Measurements from ENCODE around the gene PLCG2. TPM values are rescaled to one million over a fixed set of nuclear protein-coding genes. Genes with fewer than 3 reads are reported as not detected.
A peak's percentile ranks its signal among the peaks of the same experiment; 100 is the strongest.

PLCG2 gene
- total and polyA plus RNA-seq, 2 donors from 2014 or later, result 50.7 to 55.6 TPM

GRCh38 chr16:81734632-81735434, 44.3 kb upstream of the PLCG2 start:
- DNase-seq (no peak), FAIRE-seq (no peak)
- Histone ChIP-seq H3K9ac (ENCODE audit: low read length in 3 of 3) (no peak overlapping the region), H3K4me1 (ENCODE audit: control insufficient read depth in 2 of 3, insufficient read depth in 2 of 3, low read depth in 1 of 3, low read length in 3 of 3) (peaks cover 0 to 10% (median 3%) of the 10 kb centered on the region in 3 donors), H3K36me3 (ENCODE audit: control insufficient read depth in 2 of 3, insufficient read depth in 3 of 3, low read length in 3 of 3) (no peaks in the 10 kb centered on the region), H3K4me3 (ENCODE audit: low read length in 3 of 3) (no peak overlapping the region), H3K27me3 (ENCODE audit: control insufficient read depth, insufficient read depth, low read length) (no peaks in the 10 kb centered on the region), H3K27ac (ENCODE audit: low read depth in 2 of 2, low read length in 2 of 2) (no peak overlapping the region), H3K9me3 (ENCODE audit: control insufficient read depth in 2 of 3, insufficient read depth in 1 of 3, low read length in 3 of 3) (no peaks in the 10 kb centered on the region)
- intact Hi-C loops (cut with DNase I), result no loop called here
- TF ChIP-seq, protein P1, sequence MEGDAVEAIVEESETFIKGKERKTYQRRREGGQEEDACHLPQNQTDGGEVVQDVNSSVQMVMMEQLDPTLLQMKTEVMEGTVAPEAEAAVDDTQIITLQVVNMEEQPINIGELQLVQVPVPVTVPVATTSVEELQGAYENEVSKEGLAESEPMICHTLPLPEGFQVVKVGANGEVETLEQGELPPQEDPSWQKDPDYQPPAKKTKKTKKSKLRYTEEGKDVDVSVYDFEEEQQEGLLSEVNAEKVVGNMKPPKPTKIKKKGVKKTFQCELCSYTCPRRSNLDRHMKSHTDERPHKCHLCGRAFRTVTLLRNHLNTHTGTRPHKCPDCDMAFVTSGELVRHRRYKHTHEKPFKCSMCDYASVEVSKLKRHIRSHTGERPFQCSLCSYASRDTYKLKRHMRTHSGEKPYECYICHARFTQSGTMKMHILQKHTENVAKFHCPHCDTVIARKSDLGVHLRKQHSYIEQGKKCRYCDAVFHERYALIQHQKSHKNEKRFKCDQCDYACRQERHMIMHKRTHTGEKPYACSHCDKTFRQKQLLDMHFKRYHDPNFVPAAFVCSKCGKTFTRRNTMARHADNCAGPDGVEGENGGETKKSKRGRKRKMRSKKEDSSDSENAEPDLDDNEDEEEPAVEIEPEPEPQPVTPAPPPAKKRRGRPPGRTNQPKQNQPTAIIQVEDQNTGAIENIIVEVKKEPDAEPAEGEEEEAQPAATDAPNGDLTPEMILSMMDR (IDR thresholded peaks at IDR 0.05; ENCODE audit: borderline replicate concordance, extremely low read depth, insufficient read depth), result no peak

GRCh38 chr16:81737885-81738536, 41.1 kb upstream of the PLCG2 start:
- DNase-seq (peak; percentile 87 to 91 (median 90)), FAIRE-seq (no peak)
- Histone ChIP-seq H3K27ac (ENCODE audit: low read depth in 2 of 2, low read length in 2 of 2) (no peak overlapping the region), H3K9me3 (ENCODE audit: control insufficient read depth in 2 of 3, insufficient read depth in 1 of 3, low read length in 3 of 3) (no peaks in the 10 kb centered on the region), H3K27me3 (ENCODE audit: control insufficient read depth, insufficient read depth, low read length) (no peaks in the 10 kb centered on the region), H3K9ac (ENCODE audit: low read length in 3 of 3) (peak overlapping the region in 1 of 3 donors; percentile 9), H3K4me3 (ENCODE audit: low read length in 3 of 3) (peak overlapping the region; percentile 20 to 48 (median 40)), H3K4me1 (ENCODE audit: control insufficient read depth in 2 of 3, insufficient read depth in 2 of 3, low read depth in 1 of 3, low read length in 3 of 3) (peaks cover 0 to 3% (median 0%) of the 10 kb centered on the region in 3 donors), H3K36me3 (ENCODE audit: control insufficient read depth in 2 of 3, insufficient read depth in 3 of 3, low read length in 3 of 3) (no peaks in the 10 kb centered on the region)
- intact Hi-C loops (cut with DNase I), result no loop called here
- TF ChIP-seq, protein P1 (IDR thresholded peaks at IDR 0.05; ENCODE audit: borderline replicate concordance, extremely low read depth, insufficient read depth), result peak; percentile 98

- TF ChIP-seq, protein P1 (IDR thresholded peaks at IDR 0.05; ENCODE audit: borderline replicate concordance, extremely low read depth, insufficient read depth), result no peak
- DNase-seq (peak in 1 of 5 donors; percentile 87), FAIRE-seq (no peak)
- no peaks in the 10 kb centered on the region for H3K9me3 ChIP-seq (ENCODE audit: control insufficient read depth in 2 of 3, insufficient read depth in 1 of 3, low read length in 3 of 3)
- no peaks in the 10 kb centered on the region for H3K36me3 ChIP-seq (ENCODE audit: control insufficient read depth in 2 of 3, insufficient read depth in 3 of 3, low read length in 3 of 3)
- no peak overlapping the region for H3K9ac ChIP-seq (ENCODE audit: low read length in 3 of 3)
- no peak overlapping the region for H3K4me3 ChIP-seq (ENCODE audit: low read length in 3 of 3)
- intact Hi-C loops (cut with DNase I), result no loop called here
- no peak overlapping the region for H3K27ac ChIP-seq (ENCODE audit: low read depth in 2 of 2, low read length in 2 of 2)
- peaks cover 0 to 3% (median 0%) of the 10 kb centered on the region in 3 donors for H3K4me1 ChIP-seq (ENCODE audit: control insufficient read depth in 2 of 3, insufficient read depth in 2 of 3, low read depth in 1 of 3, low read length in 3 of 3)
- no peaks in the 10 kb centered on the region for H3K27me3 ChIP-seq (ENCODE audit: control insufficient read depth, insufficient read depth, low read length)
These were observed 40.2 kb upstream of the PLCG2 start for GRCh38 chr16:81738783-81739496.

Data from kidney (tissue), 14 donors.